Globus pallidus (tissue), 1 donor: ENCODE results near the gene CHM.

Source experiments
- DNase-seq: peaks from one replicate; pipeline ENCODE4 v3.0.0-alpha.2; 2015; ENCODE audit warnings: low spot score

CHM gene

GRCh38 chrX:85906399-85906798 is 141.0 kb downstream of the CHM start:
- no peak for DNase-seq

- peak; percentile 59 for DNase-seq
Measured at GRCh38 chrX:85905851-85906250, 141.5 kb downstream of the CHM start.

GRCh38 chrX:85903692-85904471 is 143.5 kb downstream of the CHM start:
- DNase-seq = no peak

GRCh38 chrX:85897362-85898126 is 149.8 kb downstream of the CHM start:
- DNase-seq = no peak

- no peak for DNase-seq
Measured at GRCh38 chrX:85882601-85883000, 164.8 kb downstream of the CHM start.

GRCh38 chrX:85870585-85870984 is 176.8 kb downstream of the CHM start:
- DNase-seq = no peak

- no peak for DNase-seq
Measured at GRCh38 chrX:85865324-85865723, 182.0 kb downstream of the CHM start.

- DNase-seq = no peak
Measured at GRCh38 chrX:85859426-85859825, 187.9 kb downstream of the CHM start.

GRCh38 chrX:85851418-85851817 is 195.9 kb downstream of the CHM start:
- no peak for DNase-seq

GRCh38 chrX:85836868-85837267 is 210.5 kb downstream of the CHM start:
- DNase-seq = no peak

GRCh38 chrX:85828771-85829170 is 218.6 kb downstream of the CHM start:
- no peak for DNase-seq

- DNase-seq = no peak
Measured at GRCh38 chrX:85815203-85815751, 232.1 kb downstream of the CHM start.
